GM18505 (cell line): ENCODE measurements around the gene ZNF750.

ENCODE experiments used
- ATAC-seq: cut with Tn5 transposase; IDR thresholded peaks from one replicate; pipeline ENCODE4 v1.9.1; 2021; ENCODE audit not compliant: unreplicated experiment
- POLR2A ChIP-seq: IDR thresholded peaks from 4 replicates; pipeline ENCODE4 v1.6.1; 2011; ENCODE audit warnings: borderline replicate concordance; ENCODE audit not compliant: insufficient read depth, insufficient read length; ENCODE audit errors: extremely low read depth

ZNF750 gene

DNA sequence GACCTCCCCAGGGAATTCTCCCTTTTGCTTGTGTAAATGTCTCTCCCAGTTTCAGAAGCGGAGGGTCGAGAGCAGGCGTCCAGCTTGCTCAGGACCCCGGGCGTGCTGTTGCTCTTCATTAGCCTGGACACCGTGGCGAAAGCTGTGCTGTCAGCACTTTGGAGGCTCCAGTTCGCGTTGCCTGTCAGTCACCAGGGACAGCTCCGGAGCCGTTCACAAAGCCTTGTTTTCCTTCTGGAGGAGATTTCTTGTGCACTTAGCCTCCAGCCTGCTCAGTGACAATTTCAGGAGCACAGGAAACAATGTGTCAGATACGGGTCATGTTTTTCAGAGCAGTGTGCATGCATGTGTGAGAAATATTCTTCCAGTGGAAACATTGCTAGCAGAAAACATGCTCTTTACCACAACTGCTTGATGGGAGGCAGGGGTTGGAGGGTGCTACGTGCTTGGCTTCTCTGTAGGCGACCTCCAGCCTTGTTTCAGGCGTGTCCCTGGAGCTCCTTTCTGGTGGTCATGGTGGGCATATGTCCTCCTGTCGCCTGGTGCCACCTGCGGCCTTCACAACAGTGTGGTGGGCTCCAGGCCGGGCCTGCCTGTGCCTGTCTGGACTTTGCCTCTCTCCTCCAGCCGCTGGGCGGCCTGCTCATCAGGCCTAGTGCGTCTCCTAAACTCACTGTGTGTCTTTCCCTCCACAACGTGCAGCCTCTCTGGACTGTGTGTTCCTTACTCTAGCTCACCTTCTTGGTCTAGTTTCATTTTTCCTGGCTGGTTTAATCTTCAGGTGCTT is 29.0 kb downstream of the ZNF750 start:
- no peak for TF ChIP-seq POLR2A
- ATAC-seq: no peak

DNA sequence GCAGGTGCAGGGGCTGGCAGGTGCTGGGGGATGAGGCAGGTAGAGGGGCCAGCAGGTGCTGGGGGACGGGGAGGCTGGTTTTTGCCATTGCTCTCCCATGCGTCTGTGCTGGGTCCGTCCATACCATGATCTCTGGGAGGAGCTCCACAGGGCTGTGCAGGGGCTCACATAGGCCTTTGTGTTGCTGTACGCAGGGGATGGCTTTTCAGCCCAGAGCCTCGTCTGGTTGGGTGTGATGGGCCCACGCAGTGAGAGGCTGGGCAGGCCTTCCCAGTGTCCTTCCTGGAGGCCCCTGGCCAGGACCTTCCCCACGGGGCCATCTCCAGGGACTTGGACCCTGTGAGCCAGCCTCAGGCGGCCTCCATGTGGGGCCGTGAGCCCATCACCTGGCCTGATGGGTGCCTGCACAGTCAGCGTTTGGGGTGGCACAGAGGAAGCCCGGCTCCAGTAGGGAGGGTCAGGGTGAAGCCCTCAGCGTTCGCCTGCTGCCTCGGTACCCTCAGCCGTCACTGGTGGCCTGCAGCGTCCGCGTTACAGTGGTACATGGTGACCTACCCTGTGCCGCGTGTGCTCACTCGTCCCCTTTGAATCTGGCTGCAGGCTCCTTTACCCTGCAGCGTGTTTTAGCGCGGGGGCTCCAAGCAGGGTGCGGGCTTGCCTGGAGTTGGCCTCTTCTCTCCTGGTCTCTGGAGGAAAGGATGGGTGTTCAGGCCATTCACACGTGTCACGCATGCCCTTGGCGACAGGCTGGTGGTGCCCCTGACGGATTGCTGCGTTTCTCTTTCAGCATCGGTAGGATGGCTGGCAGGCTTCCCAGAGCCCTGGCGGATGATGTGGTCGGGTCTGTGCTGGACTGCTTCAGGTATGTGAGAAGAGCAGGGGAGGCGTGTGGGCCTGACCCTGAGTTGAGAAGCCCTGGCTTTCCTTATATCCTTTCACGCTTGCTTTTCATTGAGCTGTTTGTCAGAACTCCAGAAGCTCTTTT is 30.6 kb downstream of the ZNF750 start:
- no peak for ATAC-seq

DNA sequence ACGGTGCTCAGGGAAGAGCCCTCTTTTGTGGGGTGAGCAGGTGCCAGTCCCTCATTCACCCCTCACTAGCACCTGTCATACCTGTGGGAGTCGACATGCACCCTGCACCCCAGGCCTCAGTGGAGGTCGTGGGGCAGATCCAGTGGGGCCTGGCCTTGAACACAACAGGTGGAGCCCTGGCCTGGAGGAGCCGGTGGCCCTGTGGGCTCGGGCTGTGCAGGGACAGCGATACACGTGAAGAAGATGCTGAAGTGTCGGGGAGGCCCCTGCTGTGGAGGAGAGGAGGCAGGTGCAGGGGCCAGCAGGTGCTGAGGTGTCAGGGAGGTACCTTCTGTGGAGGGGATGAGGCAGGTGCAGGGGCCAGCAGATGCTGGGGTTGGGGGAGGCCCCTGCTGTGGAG is 31.8 kb downstream of the ZNF750 start:
- ATAC-seq: no peak
- TF ChIP-seq POLR2A: no peak

More for the DNA sequence above, 30.6 kb downstream of the ZNF750 start:
- TF ChIP-seq POLR2A: no peak

DNA sequence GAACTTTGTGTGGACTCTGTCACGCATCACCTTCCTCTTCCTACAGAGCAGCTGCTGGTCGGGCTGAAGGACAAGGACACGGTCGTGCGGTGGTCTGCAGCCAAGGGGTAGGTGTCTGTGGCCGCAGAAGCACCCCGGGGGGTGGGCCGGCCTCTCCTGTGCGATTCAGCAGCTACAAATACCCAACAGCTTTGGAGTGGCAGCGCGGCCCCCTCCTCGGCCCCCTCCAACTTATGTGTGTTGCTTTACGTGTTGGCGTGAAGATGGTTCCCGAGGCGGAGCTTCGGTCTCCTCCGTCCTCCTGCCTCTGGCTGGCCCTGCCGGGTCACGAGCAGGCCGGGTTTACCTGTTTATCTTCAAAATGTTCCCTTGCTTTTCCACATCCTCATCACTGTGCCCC is 32.3 kb downstream of the ZNF750 start:
- ATAC-seq: no peak
- TF ChIP-seq POLR2A: no peak

DNA sequence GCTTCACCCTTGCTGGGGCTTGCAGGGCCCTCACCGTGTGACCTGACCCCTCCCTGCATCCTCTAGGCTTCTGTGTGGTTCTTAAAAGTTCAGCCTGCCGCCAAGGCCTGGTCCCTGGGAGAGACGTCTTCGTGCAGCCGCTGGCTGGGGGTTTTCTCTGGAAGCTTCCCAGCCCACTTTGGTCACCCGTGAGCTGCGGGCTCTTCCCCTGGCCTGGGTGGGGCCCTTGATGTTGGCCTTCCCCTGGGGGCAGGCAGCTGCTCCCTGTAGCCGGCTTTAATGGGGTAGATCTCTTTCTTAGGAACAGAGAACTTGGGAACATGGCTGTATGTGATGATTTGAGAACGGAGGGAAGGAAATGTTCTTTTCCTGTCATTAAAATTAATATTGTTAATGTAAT is 32.7 kb downstream of the ZNF750 start:
- TF ChIP-seq POLR2A: no peak
- ATAC-seq: no peak

DNA sequence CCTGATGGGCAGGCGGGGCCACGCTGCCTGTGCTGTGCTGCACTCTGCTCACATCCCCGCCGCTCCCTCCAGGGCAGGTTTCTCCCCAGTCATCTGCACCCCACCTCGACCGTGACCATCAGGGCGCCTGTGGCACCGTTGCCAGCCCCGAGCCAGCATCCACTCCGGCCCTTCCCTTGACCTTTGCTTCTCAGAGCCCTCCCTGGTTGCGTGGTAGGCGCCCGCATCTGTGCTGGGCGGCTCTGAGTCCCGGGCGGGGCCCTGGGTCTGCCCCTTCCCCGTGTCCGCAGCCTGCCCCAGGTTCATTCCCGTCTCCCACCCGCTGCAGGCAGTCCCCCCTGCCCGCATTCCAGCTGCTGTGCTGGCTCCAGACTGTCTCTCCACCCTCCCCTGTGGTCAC is 33.2 kb downstream of the ZNF750 start:
- no peak for TF ChIP-seq POLR2A
- no peak for ATAC-seq

DNA sequence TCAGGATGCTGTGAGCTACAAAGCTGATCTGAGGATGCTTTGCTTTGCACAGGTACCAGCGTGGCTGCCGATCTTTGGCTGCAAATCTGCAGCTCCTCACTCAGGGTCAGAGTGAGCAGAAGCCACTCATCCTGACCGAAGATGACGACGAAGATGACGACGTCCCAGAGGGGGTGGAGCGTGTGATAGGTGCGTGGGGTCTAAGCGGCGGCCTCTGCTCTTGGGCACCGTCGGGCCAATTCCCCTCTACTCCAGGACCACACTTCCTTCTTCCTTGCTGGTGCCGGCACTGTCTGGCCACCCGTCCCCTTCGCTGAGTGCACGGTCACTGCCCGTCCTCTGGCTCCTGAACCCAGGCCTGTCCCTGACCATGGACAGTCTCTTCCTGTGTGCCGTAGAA is 34.0 kb downstream of the ZNF750 start:
- ATAC-seq: no peak
- TF ChIP-seq POLR2A: no peak

DNA sequence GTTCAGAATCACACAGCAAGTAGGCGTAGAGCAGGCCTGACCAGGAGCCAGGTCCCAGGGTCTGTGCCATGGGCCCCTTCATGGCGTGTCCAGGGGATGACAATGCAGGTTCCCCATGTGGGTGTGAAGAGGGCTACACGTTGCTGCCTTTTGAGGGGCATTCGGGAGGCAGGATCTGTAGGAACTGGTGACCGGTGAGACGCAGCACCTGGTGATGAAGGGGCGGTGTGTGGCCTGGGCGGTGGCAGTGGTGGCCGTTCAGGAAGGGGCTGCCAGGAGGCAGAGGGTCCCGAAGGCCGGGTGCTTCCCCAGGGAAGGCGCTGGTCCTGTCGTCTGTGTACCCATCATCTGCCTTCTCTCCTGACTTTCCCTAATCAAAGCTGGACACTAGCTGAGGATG is 34.6 kb downstream of the ZNF750 start:
- ATAC-seq: no peak
- no peak for TF ChIP-seq POLR2A

DNA sequence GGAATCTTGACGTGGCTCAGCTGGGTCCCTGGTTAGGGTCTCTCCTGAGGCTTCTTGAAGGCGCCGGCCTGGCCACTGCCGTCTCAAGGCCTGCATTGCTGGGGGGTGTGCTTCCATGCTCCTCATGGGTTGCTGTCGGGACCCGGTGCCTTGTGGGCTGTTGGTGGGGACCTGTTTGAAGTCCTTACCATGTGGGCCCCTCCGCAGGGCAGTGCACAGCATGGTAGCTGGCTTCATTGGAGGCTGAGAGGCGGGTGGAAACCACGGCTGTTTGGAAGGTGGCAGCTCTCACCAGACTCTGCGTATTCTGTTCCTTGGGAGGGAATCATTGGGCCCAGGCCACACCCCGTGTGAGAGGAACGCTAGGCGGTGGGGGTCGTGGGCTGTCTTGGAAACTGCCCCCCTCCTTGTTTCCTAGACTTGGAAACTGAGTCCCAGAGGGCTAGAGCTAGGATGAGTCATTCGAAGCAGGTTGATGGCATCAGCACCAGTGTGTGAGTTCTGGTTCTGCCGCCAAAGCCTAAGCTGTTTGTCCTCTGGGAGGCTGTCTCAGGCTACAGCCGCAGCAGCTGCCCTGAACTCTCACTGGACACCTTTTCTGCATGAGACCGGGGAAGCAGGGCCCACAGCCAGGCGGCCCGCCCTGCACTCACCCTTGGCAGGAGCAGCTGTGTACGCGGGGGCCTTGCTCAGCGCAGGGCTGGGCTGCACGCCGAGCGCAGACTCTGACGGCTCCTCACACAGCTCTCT is 35.2 kb downstream of the ZNF750 start:
- no peak for ATAC-seq
- no peak for TF ChIP-seq POLR2A

DNA sequence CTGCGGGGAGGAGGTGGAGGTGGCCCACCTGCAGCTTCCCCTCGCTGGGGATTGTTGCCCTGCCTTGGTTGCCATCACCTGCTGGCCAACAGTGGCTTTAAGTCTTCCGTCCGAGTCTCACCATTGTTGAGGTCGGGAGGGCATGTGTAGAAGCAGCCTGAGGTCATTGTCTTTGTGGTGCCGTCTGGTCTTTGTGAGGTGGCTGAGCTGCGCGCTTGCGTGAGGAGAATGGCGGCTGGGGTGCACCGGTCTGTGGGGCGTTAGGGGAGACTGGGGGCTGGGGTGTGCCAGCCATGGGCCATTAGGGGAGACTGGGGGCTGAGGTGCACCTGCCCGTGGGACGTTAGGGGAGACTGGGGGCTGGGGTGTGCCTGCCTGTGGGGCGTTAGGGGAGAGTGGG is 36.2 kb downstream of the ZNF750 start:
- ATAC-seq: no peak
- TF ChIP-seq POLR2A: no peak

DNA sequence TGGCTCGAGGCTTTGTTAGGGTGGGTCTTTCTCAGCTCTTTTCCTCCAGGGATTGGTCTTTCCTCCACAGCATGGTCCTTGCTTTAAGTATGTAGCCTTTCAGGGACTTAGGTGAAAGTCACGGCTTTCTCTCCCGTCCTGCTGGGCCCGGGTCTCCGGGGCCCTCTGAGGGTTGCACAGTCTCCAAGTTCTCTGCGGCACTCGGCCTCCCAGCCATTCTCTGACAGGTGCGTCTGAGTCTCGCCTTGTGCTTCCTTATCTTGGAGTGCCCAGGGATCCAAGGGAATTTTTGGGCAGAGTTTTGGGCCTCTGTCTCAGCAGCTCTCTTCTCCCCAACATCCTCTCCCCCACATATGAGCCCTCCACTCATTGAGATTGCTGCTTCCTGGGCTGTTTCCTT is 36.6 kb downstream of the ZNF750 start:
- ATAC-seq: no peak
- no peak for TF ChIP-seq POLR2A

DNA sequence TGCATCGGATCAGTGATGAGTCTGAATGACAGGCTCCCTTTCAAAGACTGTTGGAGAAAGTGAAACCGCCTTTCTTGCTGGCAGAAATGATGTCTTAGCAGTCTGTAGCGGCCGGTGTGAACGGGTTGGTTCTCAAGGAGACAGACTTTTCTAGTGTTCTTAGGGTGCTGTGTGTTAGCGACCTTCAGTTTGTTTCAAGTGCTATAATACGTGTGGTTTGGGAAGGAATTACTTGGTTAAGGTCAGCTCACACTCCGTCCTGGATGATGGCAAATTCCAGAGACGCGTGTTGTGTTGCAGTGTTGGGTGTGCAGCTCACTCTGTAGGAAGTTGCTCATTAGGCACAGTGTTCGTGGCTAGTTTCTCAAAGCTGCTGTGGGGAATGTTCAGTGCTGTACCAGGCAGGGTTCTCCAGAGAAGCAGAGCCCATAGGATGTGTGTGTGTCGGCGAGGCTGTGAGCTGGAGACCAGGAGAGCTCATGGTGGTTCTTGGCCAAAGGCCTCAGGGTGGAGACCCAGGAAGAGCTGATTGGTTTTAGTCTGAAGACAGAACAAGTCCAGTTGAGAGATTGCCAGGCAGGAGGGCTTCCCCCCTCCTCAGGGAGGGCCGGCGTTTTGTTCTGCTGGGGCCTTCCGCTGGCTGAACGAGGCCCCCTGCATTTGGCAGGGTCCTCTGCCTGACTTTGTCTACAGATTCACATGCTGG is 37.6 kb downstream of the ZNF750 start:
- no peak for ATAC-seq
- no peak for TF ChIP-seq POLR2A

DNA sequence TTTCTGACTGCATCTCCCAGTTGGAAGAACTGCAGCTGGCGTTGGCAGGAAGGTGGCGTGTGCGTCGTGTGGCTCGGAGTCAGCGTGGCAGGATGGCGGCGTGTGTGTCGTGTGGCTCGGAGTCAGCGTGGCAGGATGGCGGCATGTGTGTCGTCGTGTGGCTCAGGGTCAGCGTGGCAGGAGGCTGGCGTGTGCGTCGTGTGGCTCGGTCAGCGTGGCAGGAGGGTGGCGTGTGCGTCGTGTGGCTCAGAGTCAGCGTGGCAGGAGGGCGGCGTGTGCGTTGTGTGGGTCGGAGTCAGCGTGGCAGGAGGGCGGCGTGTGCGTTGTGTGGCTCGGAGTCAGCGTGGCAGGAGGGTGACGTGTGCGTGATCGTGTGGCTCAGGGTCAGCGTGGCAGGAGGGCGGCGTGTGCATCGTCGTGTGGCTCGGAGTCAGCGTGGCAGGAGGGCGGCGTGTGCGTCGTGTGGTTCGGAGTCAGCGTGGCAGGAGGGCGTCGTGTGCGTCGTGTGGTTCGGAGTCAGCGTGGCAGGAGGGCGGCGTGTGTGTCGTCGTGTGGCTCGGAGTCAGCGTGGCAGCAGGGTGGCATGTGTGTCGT is 38.3 kb downstream of the ZNF750 start:
- no peak for ATAC-seq
- no peak for TF ChIP-seq POLR2A

DNA sequence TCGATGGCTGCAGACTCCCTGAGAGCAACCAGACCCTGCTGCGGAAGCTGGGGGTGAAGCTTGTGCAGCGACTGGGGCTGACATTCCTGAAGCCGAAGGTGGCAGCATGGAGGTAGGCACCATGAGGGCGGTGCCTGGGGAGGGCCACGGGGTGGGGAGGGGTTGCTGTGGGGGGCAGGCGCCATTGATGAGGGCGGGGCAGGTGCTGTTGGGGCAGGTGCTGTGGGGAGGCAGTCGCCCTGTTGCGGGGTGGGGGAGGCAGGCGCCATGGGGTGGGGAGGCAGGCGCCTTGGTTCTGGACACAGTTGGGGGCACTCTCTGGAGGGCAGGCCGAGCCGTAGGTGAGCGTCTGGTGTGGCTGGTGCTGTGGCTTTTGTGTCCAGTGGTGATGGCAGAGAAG is 38.9 kb downstream of the ZNF750 start:
- no peak for ATAC-seq
- no peak for TF ChIP-seq POLR2A
